Choroid plexus epithelial cell (primary cell): ENCODE measurements around the gene C20orf173.
"Not testable (repeated sequence)": the region's sequence is repeated elsewhere in the genome, so short reads cannot be mapped to it uniquely, and the experiment has no call there.

Source experiments
- DNase-seq: peaks from one replicate; pipeline ENCODE4 v3.0.0-alpha.2; 2010; ENCODE audit warnings: low read depth
- H3K4me3 ChIP-seq: 2 replicates; pipeline ENCODE4 v1.5.1; 2011; ENCODE audit warnings: low read depth, mild to moderate bottlenecking, control low read depth, low read length, moderate library complexity
- TF ChIP-seq, protein P1 (sequence below): conservative IDR thresholded peaks from 2 replicates; pipeline ENCODE4 v1.5.1; 2011; ENCODE audit warnings: low read depth, mild to moderate bottlenecking, control low read depth, inconsistent platforms, low read length, moderate library complexity

The C20orf173 gene

DNA sequence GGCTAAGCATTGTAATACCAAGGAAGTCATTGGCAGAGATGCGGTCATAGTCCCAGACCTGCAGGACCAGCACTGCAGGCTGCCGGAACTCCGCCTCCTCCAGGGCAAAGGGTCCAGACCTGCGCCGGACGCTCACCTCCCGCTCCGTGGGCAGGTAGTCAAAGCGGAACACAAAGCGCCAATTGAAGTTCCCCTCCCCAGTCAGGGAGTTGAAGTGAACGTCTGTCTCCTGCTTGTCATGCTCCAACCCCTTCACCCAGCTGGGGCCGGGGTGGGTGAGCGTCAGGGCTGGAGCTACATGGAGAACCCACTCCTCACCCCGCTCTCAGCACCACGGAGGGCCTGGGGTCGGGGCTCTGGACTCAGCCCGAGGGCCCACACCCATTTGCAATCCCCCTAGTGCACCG lies 30.7 kb upstream of the C20orf173 start:
- no peak overlapping the region for H3K4me3 ChIP-seq
- DNase-seq = no peak
- TF ChIP-seq, protein P1, sequence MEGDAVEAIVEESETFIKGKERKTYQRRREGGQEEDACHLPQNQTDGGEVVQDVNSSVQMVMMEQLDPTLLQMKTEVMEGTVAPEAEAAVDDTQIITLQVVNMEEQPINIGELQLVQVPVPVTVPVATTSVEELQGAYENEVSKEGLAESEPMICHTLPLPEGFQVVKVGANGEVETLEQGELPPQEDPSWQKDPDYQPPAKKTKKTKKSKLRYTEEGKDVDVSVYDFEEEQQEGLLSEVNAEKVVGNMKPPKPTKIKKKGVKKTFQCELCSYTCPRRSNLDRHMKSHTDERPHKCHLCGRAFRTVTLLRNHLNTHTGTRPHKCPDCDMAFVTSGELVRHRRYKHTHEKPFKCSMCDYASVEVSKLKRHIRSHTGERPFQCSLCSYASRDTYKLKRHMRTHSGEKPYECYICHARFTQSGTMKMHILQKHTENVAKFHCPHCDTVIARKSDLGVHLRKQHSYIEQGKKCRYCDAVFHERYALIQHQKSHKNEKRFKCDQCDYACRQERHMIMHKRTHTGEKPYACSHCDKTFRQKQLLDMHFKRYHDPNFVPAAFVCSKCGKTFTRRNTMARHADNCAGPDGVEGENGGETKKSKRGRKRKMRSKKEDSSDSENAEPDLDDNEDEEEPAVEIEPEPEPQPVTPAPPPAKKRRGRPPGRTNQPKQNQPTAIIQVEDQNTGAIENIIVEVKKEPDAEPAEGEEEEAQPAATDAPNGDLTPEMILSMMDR = no peak

DNA sequence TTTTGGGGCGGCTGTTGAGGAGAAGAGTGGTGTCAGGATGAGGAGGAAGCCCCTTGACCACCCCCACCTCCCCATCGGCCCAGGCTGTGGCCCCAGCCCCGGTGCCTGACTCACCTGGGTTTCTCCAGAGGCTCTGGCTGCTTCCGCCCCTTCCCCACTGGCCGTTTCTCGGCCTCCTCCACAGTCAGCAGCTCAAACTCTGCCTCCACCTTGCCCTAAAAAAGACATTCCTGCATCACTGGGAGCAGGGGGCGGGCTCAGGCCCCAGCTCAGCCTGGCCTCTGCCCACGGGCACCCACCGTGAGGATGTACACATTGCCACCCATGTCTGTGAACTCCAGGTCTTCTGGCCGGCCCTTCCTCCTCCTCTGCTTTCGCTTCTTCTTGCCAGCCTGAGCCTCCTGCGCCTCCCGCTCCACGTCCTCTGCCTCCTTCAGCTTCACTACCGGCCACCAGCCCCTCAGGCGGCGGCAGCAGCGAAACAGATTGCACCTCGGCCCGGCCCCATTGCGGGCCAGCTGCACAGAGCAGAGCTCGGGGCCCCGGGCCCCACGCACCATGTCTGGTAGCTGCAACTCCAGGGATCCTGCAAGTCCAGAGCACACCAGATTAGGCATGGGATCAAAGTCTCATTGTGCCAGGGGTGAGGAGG lies 29.7 kb upstream of the C20orf173 start:
- no peak for DNase-seq
- TF ChIP-seq, protein P1 = no peak
- no peak overlapping the region for H3K4me3 ChIP-seq

DNA sequence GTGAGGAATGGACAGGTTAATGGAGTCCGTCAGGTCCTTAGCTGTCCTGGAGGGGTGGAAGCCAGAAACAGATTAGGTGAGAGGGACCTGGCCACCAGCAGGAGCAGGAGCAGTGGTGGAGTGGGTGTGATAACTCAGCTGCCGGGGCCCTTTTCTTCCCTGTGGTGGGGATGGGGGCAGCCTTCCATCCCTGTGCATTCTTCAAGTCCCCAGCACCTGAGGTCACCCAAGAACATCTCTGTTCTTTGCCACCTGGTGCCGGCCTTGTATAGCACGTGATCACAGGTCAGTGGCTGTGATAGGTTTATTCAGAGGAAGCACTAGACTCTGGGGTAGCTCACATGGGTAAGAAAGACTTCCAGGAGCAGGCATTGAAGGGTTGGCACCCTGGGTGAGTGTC lies 29.0 kb upstream of the C20orf173 start:
- TF ChIP-seq, protein P1 = no peak
- H3K4me3 ChIP-seq = no peak overlapping the region
- DNase-seq = no peak

DNA sequence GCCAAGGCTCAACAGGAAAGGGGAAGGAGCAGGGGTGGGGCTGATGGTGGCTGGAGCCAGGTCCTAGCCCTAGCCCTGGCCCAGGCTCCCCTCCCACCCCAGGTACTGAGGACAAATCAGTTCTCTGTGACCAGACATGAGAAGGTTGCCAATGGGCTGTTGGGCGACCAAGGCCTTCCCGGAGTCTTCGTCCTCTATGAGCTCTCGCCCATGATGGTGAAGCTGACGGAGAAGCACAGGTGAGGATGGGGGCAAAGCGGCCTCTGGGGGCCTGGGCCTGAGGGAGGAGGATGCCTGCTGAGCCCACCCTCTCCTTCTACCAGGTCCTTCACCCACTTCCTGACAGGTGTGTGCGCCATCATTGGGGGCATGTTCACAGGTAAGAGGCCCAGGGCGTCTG lies 27.4 kb upstream of the C20orf173 start:
- no peak for DNase-seq
- TF ChIP-seq, protein P1 = no peak
- H3K4me3 ChIP-seq = no peak overlapping the region

DNA sequence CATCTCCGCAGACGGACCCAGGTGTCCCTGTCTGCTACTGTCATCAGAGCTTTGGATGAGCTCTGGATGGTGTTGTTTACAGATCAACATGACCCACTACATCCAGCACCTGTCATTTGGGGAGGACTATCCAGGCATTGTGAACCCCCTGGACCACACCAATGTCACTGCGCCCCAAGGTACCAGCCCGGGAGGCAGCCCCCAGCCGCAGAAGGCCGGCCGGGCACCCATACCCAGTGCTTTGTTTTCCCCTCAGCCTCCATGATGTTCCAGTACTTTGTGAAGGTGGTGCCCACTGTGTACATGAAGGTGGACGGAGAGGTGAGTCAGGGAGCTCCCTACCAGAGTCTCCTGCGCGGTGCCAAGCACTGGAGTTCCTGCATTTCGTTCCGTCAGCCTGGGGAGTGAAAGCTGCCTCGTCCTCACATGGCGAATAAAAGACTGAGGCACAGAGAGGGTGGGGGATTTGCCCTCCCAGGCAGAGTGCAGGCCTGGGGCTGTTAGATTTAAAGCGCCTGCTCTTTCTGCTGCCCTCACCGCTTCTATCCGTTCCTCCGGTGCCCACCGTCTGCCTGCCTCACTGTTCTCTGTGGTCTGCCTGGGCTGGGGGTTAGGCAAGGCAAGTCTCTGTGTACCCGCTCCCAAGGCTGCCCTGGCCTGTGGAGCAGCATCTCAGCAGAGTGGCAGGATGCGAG lies 26.6 kb upstream of the C20orf173 start:
- no peak overlapping the region for H3K4me3 ChIP-seq
- no peak for DNase-seq
- TF ChIP-seq, protein P1 = no peak

DNA sequence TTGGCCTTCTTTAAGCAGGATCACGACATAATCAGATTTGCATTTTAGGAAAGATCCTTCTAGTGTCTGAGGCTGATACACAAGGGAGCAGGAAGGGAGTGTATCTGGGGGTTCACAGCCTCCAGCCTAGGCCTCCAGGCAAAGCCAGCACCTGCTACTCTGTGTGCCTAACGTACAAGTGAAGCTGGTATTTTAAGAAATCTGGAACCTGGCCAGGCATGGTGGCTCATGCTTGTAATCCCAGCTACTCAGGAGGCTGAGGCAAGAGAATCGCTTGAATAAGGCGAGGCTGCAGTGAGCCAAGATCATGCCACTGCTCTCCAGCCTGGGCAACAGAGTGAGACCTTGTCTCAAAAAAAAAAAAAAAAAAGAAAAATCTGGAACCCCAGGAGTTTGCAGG lies 26.0 kb upstream of the C20orf173 start:
- not testable (repeated sequence) for H3K4me3 ChIP-seq, DNase-seq

DNA sequence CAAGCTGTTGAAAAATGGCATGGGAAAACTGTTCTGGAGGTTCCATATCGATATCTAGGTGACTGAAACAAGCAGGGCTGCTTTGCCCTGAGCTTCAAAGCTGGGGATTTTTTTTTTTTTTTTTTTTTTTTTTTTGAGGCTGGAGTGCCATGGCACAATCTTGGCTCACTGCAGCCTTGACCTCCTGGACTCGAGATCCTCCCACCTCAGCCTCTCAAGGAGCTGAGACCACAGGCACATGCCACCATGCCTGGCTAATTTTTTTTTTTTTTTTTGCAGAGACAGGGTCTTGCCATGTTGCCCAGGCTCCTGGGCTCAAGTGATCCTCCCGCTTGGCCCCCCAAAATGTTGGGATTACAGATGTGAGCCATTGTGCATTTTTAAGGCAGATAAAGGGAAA lies 23.5 kb upstream of the C20orf173 start:
- no peak for DNase-seq
- TF ChIP-seq, protein P1 = no peak
- H3K4me3 ChIP-seq = no peak overlapping the region
